Endodermal cell (in vitro differentiated cells): ENCODE data around the gene GSE1. TPM values are rescaled to one million over a fixed set of nuclear protein-coding genes. Genes with fewer than 3 reads are reported as not detected.

Source experiments
- DNase-seq: peaks from one replicate; pipeline ENCODE4 v3.0.0-alpha.2; 2017
- H3K27ac ChIP-seq: 2 replicates; pipeline ENCODE4 v1.5.1; 2013; ENCODE audit warnings: mild to moderate bottlenecking, low read depth, low read length, moderate library complexity
- H3K27me3 ChIP-seq: 2 replicates; pipeline ENCODE4 v1.6.1; 2013; ENCODE audit warnings: mild to moderate bottlenecking, low read length, moderate library complexity; ENCODE audit not compliant: insufficient read depth, control insufficient read depth, poor library complexity, severe bottlenecking
- H3K36me3 ChIP-seq: 2 replicates; pipeline ENCODE4 v1.7.0; 2013; ENCODE audit warnings: mild to moderate bottlenecking, low read length, moderate library complexity; ENCODE audit not compliant: control insufficient read depth, insufficient read depth
- H3K4me1 ChIP-seq: one replicate; pipeline ENCODE4 v1.7.0; 2013; ENCODE audit warnings: low read length; ENCODE audit not compliant: control insufficient read depth, insufficient read depth
- H3K4me3 ChIP-seq: 2 replicates; pipeline ENCODE4 v1.5.1; 2013; ENCODE audit warnings: mild to moderate bottlenecking, low read length, moderate library complexity
- H3K9ac ChIP-seq: 2 replicates; pipeline ENCODE4 v1.6.1; 2013; ENCODE audit warnings: mild to moderate bottlenecking, low read length, moderate library complexity; ENCODE audit not compliant: poor library complexity, severe bottlenecking; ENCODE audit errors: extremely low read depth
- H3K9me3 ChIP-seq: 2 replicates; pipeline ENCODE4 v1.6.1; 2013; ENCODE audit warnings: mild to moderate bottlenecking, low read length, moderate library complexity; ENCODE audit not compliant: control insufficient read depth
- H3K27ac Mint-ChIP-seq: 2 replicates; pipeline ENCODE4 v1.8.0; 2020; ENCODE audit warnings: mixed read lengths
- H3K27me3 Mint-ChIP-seq: 2 replicates; pipeline ENCODE4 v1.8.0; 2021; ENCODE audit warnings: mild to moderate bottlenecking, mixed read lengths; ENCODE audit not compliant: insufficient read depth
- H3K36me3 Mint-ChIP-seq: 2 replicates; pipeline ENCODE4 v1.8.0; 2020; ENCODE audit warnings: low read depth, mixed read lengths
- H3K4me1 Mint-ChIP-seq: 2 replicates; pipeline ENCODE4 v1.8.0; 2020; ENCODE audit warnings: mixed read lengths
- H3K4me3 Mint-ChIP-seq: 2 replicates; pipeline ENCODE4 v1.8.0; 2020; ENCODE audit warnings: mild to moderate bottlenecking, moderate library complexity, mixed read lengths
- H3K9me3 Mint-ChIP-seq: 2 replicates; pipeline ENCODE4 v1.8.0; 2020; ENCODE audit warnings: mild to moderate bottlenecking, mixed read lengths
- CTCF ChIP-seq: fragments of 200-600 bp; sonication (generic); conservative IDR thresholded peaks from 2 replicates; pipeline ENCODE4 v1.5.0; 2021; ENCODE audit warnings: antibody characterized with exemption, mild to moderate bottlenecking
- WGBS, 2 experiments: methylation state at CpG; one replicate each; pipeline versions ENCODE4 v1.1.5 to v1.1.7; 2013; ENCODE audit warnings: missing lambda C conversion rate in 2 of 2, mixed read lengths in 1 of 2; ENCODE audit not compliant: insufficient coverage in 1 of 2, insufficient read length in 1 of 2; 5-methylcytosine and 5-hydroxymethylcytosine counted together
- total RNA-seq, 2 donors: library from RNA; stranded (reverse); fragmentation: NEBNext Ultra II Directional in 1 of 2; extraction: Animal tissue kit (Norgen Biotek cat#: 25700) in 1 of 2; gene quantifications; 2 replicates in 1 of 2; 3 replicates in 1 of 2; pipeline ENCODE4 v1.2.1, GENCODE V29; 2021

The GSE1 gene
- total RNA-seq, 2 donors from 2014 or later, result 108 to 128 TPM

- Mint-ChIP-seq H3K36me3 (peaks cover 80% of the 10 kb centered on the region), H3K4me1 (no peaks in the 10 kb centered on the region), H3K27ac (peak overlapping the region; percentile 90), H3K4me3 (no peak overlapping the region), H3K9me3 (no peaks in the 10 kb centered on the region), H3K27me3 (no peaks in the 10 kb centered on the region)
- no peak for DNase-seq
- H3K27me3 ChIP-seq, result no peaks in the 10 kb centered on the region
- WGBS, 2 experiments, result 91 to 98% methylated on average over 7 to 8 of the region's 8 CpGs
- H3K36me3 ChIP-seq, result peaks cover 94% of the 10 kb centered on the region
- no peak overlapping the region for H3K4me3 ChIP-seq
- H3K27ac ChIP-seq, result no peak overlapping the region
- TF ChIP-seq CTCF, result no peak
- no peaks in the 10 kb centered on the region for H3K9me3 ChIP-seq
- H3K9ac ChIP-seq, result no peak overlapping the region
- H3K4me1 ChIP-seq, result no peaks in the 10 kb centered on the region
Observed at GRCh38 chr16:85659336-85659735, 46.2 kb downstream of the GSE1 start.

- H3K36me3 Mint-ChIP-seq, result peaks cover 80% of the 10 kb centered on the region
- Histone ChIP-seq H3K27me3 (no peaks in the 10 kb centered on the region), H3K9ac (no peak overlapping the region), H3K9me3 (no peaks in the 10 kb centered on the region), H3K27ac (no peak overlapping the region), H3K4me1 (no peaks in the 10 kb centered on the region), H3K4me3 (no peak overlapping the region), H3K36me3 (peaks cover 94% of the 10 kb centered on the region)
- H3K27ac Mint-ChIP-seq, result peak overlapping the region; percentile 90
- no peaks in the 10 kb centered on the region for H3K27me3 Mint-ChIP-seq
- H3K4me1 Mint-ChIP-seq, result no peaks in the 10 kb centered on the region
- TF ChIP-seq CTCF, result peak; percentile 97
- WGBS, 2 experiments, result 79% methylated on average over 11 to 12 of the region's 12 CpGs
- no peaks in the 10 kb centered on the region for H3K9me3 Mint-ChIP-seq
- peak; percentile 97 for DNase-seq
- no peak overlapping the region for H3K4me3 Mint-ChIP-seq
Observed at GRCh38 chr16:85659805-85660511, 46.8 kb downstream of the GSE1 start.

- no peaks in the 10 kb centered on the region for H3K27me3 ChIP-seq
- no peak for DNase-seq
- peaks cover 81% of the 10 kb centered on the region for H3K36me3 Mint-ChIP-seq
- H3K4me1 ChIP-seq, result no peaks in the 10 kb centered on the region
- peaks cover 94% of the 10 kb centered on the region for H3K36me3 ChIP-seq
- no peaks in the 10 kb centered on the region for H3K9me3 ChIP-seq
- no peaks in the 10 kb centered on the region for H3K27me3 Mint-ChIP-seq
- H3K27ac ChIP-seq, result peak overlapping the region; percentile 98
- H3K4me3 Mint-ChIP-seq, result no peak overlapping the region
- no peaks in the 10 kb centered on the region for H3K9me3 Mint-ChIP-seq
- no peak overlapping the region for H3K9ac ChIP-seq
- no peaks in the 10 kb centered on the region for H3K4me1 Mint-ChIP-seq
- H3K4me3 ChIP-seq, result no peak overlapping the region
- WGBS, 2 experiments, result 95 to 99% methylated on average over 27 to 42 of the region's 42 CpGs
- no peak for TF ChIP-seq CTCF
- H3K27ac Mint-ChIP-seq, result no peak overlapping the region
Observed at GRCh38 chr16:85660843-85661739, 48.0 kb downstream of the GSE1 start.
